ENCODE results near the gene NMBR.
"Not testable (repeated sequence)": the region's sequence is repeated elsewhere in the genome, so short reads cannot be mapped to it uniquely, and the experiment has no call there.

Gene NMBR

GRCh38 chr6:142051404-142051803 lies 95.5 kb downstream of the NMBR start:
- no peak for FAIRE-seq

- no peak for FAIRE-seq
Measured at GRCh38 chr6:142048593-142048980, 98.3 kb downstream of the NMBR start.

GRCh38 chr6:142047934-142048592 lies 98.9 kb downstream of the NMBR start:
- FAIRE-seq, result no peak

- no peak for FAIRE-seq
Measured at GRCh38 chr6:142045380-142046278, 101.3 kb downstream of the NMBR start.

- FAIRE-seq, result no peak
Measured at GRCh38 chr6:142035890-142036289, 111.0 kb downstream of the NMBR start.

GRCh38 chr6:142031035-142031434 lies 115.9 kb downstream of the NMBR start:
- FAIRE-seq, result no peak

GRCh38 chr6:142030115-142030619 lies 116.8 kb downstream of the NMBR start:
- no peak for FAIRE-seq

GRCh38 chr6:142028527-142028926 lies 118.4 kb downstream of the NMBR start:
- FAIRE-seq, result no peak

GRCh38 chr6:142027804-142028203 lies 119.1 kb downstream of the NMBR start:
- not testable (repeated sequence) for FAIRE-seq

GRCh38 chr6:142027074-142027473 lies 119.8 kb downstream of the NMBR start:
- FAIRE-seq, result no peak

- no peak for FAIRE-seq
Measured at GRCh38 chr6:142026471-142026870, 120.5 kb downstream of the NMBR start.
